ENCODE data around the gene LHX4.
A peak's percentile ranks its signal among the peaks of the same experiment; 100 is the strongest.

- TF ChIP-seq CTCF (IDR thresholded peaks at IDR 0.05 in 4 of 5, conservative IDR thresholded peaks at IDR 0.05 in 1 of 5) (peak in 3 of 5 experiments; percentile 19 to 35 (median 28)), POLR2A (IDR thresholded peaks at IDR 0.05) (no peak)
Measured at GRCh38 chr1:180188091-180188506, 42.0 kb upstream of the LHX4 start.
